Mucosa of descending colon (tissue), 3 donors: ENCODE data around the gene NUTF2. TPM values are rescaled to one million over a fixed set of nuclear protein-coding genes. Genes with fewer than 3 reads are reported as not detected.

ENCODE experiments used
- ATAC-seq: fragments of 200-7000 bp; cut with Tn5 transposase; one replicate; pipeline ENCODE4 v1.9.1; 2020; ENCODE audit warnings: mild to moderate bottlenecking, moderate library complexity
- DNase-seq, 3 donors: peaks; one replicate each; pipeline ENCODE4 v3.0.0-alpha.2; 2020
- H3K36me3 ChIP-seq: fragments of 200-600 bp; one replicate; pipeline ENCODE4 v1.8.0; 2021; ENCODE audit warnings: low read depth, mild to moderate bottlenecking
- H3K4me1 ChIP-seq: fragments of 200-600 bp; one replicate; pipeline ENCODE4 v1.8.0; 2021; ENCODE audit warnings: low read depth, mild to moderate bottlenecking
- H3K4me3 ChIP-seq: fragments of 200-600 bp; one replicate; pipeline ENCODE4 v1.8.0; 2021; ENCODE audit warnings: mild to moderate bottlenecking
- H3K9me3 ChIP-seq: fragments of 200-600 bp; one replicate; pipeline ENCODE4 v1.8.0; 2021; ENCODE audit warnings: mild to moderate bottlenecking
- CTCF ChIP-seq: fragments of 200-600 bp; IDR thresholded peaks from one replicate; pipeline ENCODE4 v1.8.0; 2022; ENCODE audit warnings: antibody characterized with exemption, mild to moderate bottlenecking
- intact Hi-C, 2 donors: fragments of 100-400 bp; cut with DNase I in 1 of 2; cut with micrococcal nuclease in 1 of 2; formaldehyde crosslinking; loops; one replicate each; pipeline versions ENCODE4 v1.11.0 to v1.11.1; 2022; cut with DNase I, micrococcal nuclease
- total RNA-seq, 3 donors: library from RNA; stranded (reverse); fragmentation: NEBNext Ultra II Directional in 2 of 3; extraction: Animal tissue kit (Norgen Biotek cat#: 25700) in 2 of 3; gene quantifications; one replicate each; pipeline versions ENCODE4 v1.2.1 to v1.2.4, GENCODE V29; 2021 to 2023
- donor health status: DM: no; HTN: no; CAD: no; lungs with moderate emphysema.
- donor health status: DM: no; HTN: no; CAD: no.
- donor health status: DM: no; HTN: yes; CAD: no.

Gene NUTF2
- total RNA-seq, 3 donors from 2014 or later: 56.0 to 69.3 (median 58.0) TPM

GRCh38 chr16:67845291-67846062 is 1.3 kb upstream of the NUTF2 start:
- DNase-seq (peak in 1 of 3 donors; percentile 26), ATAC-seq (no peak)
- no peak for TF ChIP-seq CTCF
- Histone ChIP-seq H3K9me3 (no peaks in the 10 kb centered on the region), H3K36me3 (no peaks in the 10 kb centered on the region), H3K4me3 (no peak overlapping the region), H3K4me1 (peaks cover 40% of the 10 kb centered on the region)
- intact Hi-C loops: no loop called here

DNA sequence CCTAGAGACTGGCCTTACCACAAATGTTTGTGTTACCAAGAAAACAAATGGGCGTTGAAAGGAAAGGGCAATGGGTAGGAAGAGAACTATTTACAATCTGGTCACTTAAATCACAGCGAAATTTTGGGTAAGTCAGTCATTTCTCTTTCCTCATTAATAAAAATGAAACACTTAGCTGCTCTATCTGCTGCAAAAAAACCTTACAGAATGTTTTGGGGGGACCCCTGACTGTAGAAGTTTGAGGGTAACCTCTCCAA is 742 bp upstream of the NUTF2 start:
- Histone ChIP-seq H3K4me3 (peak overlapping the region; percentile 91), H3K4me1 (peaks cover 40% of the 10 kb centered on the region), H3K36me3 (no peaks in the 10 kb centered on the region), H3K9me3 (no peaks in the 10 kb centered on the region)
- TF ChIP-seq CTCF: no peak
- intact Hi-C loops: no loop called here
- ATAC-seq (no peak), DNase-seq (no peak)

DNA sequence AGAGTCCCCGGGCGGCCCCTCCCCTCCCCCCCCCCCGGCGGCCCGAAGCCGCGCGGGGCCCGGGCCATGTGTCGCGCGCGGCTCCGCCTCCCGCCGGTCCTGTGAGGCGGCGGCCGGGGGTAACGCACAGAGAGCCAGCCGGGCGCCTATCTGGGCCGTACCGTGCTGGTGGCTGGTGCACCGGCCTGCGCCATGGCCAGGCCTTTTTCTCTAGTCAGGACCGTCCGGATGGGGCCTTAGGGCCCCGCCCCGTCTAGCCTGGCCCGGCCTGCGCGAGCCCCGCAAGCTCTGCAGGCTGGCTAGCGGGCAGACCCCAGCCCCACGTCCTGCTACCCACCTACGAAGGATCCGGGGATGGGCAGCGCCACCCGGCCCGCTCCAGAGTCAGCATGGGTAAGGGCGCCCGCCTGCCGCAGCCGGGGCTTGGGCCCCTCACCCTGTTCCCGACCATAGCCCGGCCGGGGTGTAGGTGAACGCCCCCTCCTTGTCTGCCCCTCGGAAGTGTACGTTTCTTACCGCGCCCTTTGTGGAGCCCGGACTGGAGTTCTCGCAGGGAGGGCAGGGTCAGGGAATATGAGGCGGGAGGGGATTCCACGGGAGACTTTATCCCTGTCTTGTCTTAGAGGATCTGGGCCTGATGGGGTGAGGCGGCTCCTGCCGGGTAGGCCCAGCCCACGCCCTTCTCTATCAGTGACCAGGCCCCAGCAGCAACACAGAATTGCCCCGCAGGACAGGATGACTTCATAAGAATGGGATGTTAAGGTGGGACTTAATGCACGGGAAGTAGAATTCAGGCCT is 530 bp downstream of the NUTF2 start, which contains the start of gene CENPT:
Gene CENPT (minus strand): TSS at position 630 of the 798 bp plus-strand sequence. CDS start 13,834 bp downstream, outside the sequence.
- peak; percentile 69 for ATAC-seq
- TF ChIP-seq CTCF: no peak
- H3K4me1 ChIP-seq: peaks cover 40% of the 10 kb centered on the region
- peak within 1 kb of the TSS; percentile 91 for H3K4me3 ChIP-seq
- H3K9me3 ChIP-seq: no peaks in the 10 kb centered on the region
- peak; percentile 52 to 78 (median 60) for DNase-seq
- no peaks in the 10 kb centered on the region for H3K36me3 ChIP-seq
- intact Hi-C loops: no loop called here

GRCh38 chr16:67848118-67848517 is 1.4 kb downstream of the NUTF2 start:
- ATAC-seq: no peak
- intact Hi-C loops: no loop called here
- Histone ChIP-seq H3K4me1 (peaks cover 40% of the 10 kb centered on the region), H3K36me3 (no peaks in the 10 kb centered on the region), H3K9me3 (no peaks in the 10 kb centered on the region), H3K4me3 (no peak overlapping the region)
- TF ChIP-seq CTCF: no peak
- DNase-seq: no peak

GRCh38 chr16:67853670-67854069 is 6.9 kb downstream of the NUTF2 start:
- ATAC-seq (no peak), DNase-seq (no peak)
- Histone ChIP-seq H3K4me3 (no peak overlapping the region), H3K36me3 (no peaks in the 10 kb centered on the region), H3K9me3 (no peaks in the 10 kb centered on the region), H3K4me1 (peaks cover 23% of the 10 kb centered on the region)
- no peak for TF ChIP-seq CTCF
- intact Hi-C loops: no loop called here
